Head of caudate nucleus (tissue), 42 donors: ENCODE data around the gene ADAM11.
"Not testable (repeated sequence)": the region's sequence is repeated elsewhere in the genome, so short reads cannot be mapped to it uniquely, and the experiment has no call there.

ENCODE experiments used
- DNase-seq, 42 donors: peaks; one replicate each; pipeline versions ENCODE4 v3.0.0 to v3.0.0-alpha.2; 2020 to 2021; ENCODE audit warnings: mixed read lengths in 7 of 42
- intact Hi-C: fragments of 100-400 bp; cut with DNase I; formaldehyde crosslinking; loops from one replicate; pipeline ENCODE4 v1.15.0; 2022

ADAM11 gene, protein sequence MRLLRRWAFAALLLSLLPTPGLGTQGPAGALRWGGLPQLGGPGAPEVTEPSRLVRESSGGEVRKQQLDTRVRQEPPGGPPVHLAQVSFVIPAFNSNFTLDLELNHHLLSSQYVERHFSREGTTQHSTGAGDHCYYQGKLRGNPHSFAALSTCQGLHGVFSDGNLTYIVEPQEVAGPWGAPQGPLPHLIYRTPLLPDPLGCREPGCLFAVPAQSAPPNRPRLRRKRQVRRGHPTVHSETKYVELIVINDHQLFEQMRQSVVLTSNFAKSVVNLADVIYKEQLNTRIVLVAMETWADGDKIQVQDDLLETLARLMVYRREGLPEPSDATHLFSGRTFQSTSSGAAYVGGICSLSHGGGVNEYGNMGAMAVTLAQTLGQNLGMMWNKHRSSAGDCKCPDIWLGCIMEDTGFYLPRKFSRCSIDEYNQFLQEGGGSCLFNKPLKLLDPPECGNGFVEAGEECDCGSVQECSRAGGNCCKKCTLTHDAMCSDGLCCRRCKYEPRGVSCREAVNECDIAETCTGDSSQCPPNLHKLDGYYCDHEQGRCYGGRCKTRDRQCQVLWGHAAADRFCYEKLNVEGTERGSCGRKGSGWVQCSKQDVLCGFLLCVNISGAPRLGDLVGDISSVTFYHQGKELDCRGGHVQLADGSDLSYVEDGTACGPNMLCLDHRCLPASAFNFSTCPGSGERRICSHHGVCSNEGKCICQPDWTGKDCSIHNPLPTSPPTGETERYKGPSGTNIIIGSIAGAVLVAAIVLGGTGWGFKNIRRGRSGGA

DNA sequence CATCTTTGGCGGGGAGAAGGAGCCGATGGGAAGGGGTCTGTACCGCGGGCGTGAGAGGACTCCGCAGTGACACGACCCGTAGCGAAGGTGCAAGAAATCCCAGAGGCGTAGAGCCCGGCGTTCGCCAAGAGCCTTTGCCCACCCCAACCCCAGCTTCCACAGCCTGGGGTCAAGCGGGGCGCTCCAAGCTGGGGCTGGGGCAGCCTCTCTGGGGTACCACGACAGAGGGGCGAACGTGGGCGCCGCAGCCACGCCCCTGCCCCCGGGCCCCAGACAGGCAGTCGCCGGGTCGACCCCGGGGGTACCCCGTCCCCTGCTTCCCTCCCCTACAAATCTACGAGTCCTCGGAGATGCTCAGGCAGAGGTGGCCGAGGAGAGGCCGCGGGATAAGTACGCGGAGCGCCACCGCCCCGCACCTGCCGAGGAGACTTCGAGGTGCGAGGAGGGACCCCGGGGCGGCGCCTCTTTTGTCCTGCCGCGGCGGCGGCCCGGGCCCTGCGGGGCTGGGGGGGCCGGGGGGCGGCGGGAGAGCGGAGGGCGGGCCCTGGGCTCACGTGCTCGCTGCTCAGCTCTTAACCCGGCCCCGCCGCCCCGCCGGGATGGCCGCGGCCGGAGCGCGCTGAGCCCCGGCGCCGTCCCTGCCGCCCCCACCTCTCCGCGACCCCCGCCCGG is at the start of gene ADAM11:
Gene ADAM11, plus strand, starts transcription at position 575 of the 672 bp plus-strand sequence. CDS start 212 bp downstream, outside the sequence.
- peak in 3 of 42 donors; percentile 10 to 45 (median 32) for DNase-seq
- intact Hi-C loops: no loop called here

DNA sequence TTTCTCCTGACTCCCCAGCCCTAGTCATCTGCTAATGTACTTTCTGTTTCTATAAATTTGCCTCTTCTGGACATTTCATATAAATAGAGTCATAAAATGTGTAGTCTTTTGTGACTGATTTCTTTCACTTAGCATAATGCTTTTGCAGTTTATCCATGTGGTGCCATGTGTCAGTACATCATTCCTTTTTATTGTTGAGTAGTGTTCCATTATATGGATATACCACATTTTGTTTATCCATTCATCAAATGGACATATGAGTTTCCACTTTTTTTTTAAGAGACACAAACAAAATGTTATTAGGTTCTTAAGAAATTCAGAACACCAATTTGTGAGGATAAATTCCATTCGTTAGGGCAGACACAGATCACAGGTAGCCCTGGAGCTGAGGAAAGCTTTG is 39.3 kb upstream of the ADAM11 start:
- DNase-seq: no peak
- intact Hi-C loops: no loop called here

DNA sequence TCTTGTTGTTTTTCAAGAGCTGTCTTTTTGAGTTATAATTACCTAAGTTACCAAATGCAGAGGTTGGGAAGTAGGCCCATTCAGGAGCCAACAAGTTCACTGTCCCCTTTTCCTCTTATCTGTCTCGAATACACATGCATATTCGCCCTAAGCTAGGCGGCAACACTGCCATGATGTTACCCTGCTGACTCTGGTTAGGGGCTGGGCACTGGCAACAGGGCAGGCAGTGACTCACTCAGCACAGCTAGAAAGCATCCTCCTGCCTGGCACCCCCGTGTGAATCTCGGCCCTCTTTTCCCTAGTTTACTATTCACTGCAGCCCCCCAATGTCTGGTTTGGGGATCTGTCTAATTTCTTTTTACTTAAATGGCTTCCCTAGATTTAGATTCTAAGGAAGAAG is 36.5 kb upstream of the ADAM11 start:
- intact Hi-C loops: no loop called here
- DNase-seq: no peak

DNA sequence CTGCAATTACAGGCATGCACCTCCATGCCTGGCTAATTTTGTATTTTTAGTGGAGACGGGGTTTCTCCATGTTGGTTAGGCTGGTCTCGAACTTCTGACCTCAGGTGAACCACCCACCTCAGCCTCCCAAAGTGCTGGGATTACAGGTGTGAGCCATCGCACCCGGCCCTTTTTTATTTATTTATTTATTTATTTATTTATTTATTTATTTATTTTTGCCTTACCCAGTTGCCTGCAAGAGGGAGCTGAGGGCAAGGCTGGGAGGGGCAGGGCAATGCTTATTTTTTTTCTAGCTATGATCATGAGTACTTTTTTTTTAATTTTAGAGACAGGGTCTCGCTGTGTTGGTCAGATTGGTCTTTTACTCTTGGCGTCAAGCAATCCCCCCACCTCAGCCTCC is 32.7 kb upstream of the ADAM11 start:
- DNase-seq, intact Hi-C loops: not testable (repeated sequence)

DNA sequence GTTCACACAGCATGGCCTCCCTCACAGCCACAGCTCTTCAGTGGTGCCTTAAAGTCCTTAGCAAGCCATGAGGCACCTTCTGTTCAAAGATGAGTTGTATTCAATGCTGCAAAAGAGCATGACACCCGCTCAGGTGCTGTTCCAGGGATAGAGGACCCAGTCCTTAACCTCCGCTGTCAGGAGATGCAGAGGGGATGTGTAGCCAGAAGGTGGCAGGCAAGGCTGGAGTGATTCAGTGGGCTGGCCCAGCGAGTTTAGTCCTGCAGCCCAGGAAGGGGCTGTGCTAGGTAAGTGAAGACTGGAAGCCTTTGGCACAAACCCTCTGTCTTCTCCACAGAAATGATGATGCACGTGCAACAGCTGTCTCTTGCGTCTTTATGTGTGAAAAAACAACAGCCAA is 25.0 kb upstream of the ADAM11 start:
- peak in 1 of 42 donors; percentile 5 for DNase-seq
- intact Hi-C loops: no loop called here

DNA sequence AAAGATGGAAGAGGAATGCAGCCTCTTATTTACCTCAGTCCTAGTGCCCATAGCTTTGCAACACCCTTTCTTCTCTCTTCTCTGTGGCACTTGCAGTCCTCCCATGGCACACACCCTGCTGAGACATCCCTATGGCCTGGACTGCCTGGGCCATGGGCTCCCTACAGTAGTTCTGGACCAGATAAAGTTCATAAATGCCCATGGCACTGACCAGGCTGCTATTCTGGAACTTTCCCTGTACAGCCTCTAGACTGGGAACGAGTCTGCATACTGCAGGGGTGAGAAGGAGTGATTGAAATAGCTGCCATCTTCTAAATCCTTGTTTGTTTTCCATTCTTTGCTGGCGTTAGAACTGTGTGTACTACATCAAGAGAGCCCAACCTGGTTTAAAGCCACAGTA is 24.5 kb upstream of the ADAM11 start:
- intact Hi-C loops: no loop called here
- no peak for DNase-seq

DNA sequence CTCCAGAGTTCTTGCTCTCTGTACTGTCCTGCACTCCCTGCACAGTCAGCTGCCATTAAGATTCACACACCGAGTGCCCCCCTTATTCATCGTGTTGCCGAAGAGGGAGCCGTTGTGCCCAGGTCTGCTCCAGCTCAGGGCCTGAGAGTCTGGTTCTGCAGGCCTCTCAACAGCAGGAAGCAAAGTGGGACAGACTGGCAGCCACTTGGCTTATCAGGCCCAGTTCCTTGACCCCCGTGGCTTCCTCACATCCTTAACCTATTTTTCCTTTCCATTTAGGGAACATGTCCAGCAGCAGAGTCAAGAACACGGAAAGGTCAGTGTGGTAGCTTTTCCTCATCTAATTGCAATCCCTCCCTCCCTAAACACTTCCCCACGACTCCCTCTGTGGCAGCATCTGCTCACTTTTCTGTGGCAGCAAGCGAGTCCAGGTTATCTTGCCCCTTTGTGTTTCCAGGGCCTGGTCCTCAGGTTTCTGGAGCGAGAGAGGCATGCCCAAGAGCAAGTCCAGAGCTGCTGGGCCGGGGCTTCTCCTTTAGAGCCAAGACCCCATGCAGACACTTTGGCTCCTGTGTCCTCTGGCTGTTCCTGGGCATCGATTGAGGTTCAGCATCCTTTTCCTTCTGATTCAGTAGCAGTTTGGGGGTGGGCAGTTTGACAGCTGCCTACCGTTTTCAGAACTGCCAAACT is 22.1 kb upstream of the ADAM11 start:
- intact Hi-C loops: no loop called here
- no peak for DNase-seq

DNA sequence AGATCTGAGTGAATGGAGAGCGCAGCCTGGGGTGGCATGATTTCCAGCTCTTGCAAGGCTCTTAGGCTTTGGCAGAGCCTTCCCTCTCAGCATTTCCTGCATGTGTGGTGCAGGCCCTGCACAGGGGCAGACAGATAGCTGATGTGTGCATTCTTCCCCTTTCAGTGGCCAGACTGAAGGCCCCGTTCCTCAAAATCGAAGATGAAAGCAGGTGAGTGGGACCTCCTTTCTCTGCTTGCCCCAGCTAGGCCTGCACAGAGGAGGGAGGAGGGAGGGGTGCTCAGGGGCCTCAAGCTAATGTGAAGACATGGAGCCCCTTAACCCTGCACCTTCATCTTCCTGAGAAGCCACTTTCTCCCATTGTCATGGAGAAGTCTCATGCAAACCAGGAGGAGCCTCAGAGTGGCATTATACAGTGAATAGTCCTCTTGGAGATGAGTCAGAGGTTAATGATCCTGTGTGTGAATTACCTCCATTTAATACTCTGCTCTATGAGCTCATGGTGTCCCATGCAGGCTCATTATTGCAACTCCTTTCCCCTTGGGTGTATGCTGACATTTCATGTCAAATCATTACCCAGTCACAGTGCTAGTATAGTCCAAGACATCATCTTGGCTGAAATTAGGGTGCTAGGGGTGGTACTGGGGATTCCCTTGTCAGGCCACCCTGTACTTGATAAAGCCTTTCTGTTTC is 20.4 kb upstream of the ADAM11 start:
- intact Hi-C loops: no loop called here
- DNase-seq: no peak

DNA sequence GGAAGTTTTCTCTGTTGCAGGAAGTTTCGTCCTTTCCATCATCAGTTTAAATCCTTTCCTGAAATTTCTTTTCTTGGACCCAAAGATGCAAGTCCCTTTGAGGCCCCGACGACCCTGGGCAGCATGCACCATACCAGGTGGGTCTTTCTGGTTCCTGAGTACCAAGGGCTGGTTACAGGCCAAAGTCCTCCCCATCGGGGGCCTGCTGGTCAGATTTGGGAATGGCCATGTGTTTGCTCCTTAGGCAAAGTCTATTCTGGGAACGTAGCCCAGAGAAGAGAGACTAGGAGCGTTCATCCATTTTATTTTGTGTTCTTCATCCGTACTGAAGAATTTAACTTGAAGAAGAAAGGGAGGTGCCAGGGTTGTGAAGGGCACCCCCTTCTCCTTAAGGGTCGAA is 17.5 kb upstream of the ADAM11 start:
- intact Hi-C loops: no loop called here
- DNase-seq: no peak

DNA sequence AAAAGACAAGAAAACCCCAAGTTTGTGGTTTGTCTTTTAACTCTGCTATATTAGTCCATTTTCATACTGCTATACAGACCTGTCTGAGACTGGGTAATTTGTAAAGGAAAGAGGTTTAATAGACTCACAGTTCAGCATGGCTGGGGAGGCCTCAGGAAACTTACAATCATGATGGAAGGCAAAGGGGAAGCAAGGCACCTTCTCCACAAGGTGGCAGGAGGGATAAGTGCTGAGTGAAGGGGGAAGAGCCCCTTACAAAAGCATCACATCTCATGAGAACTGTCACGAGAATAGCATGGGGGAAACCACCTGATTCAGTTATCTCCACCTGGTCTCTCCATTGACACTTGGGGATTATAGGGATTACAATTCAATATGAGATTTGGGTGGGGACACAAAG is 13.5 kb upstream of the ADAM11 start:
- DNase-seq: no peak
- intact Hi-C loops: no loop called here

DNA sequence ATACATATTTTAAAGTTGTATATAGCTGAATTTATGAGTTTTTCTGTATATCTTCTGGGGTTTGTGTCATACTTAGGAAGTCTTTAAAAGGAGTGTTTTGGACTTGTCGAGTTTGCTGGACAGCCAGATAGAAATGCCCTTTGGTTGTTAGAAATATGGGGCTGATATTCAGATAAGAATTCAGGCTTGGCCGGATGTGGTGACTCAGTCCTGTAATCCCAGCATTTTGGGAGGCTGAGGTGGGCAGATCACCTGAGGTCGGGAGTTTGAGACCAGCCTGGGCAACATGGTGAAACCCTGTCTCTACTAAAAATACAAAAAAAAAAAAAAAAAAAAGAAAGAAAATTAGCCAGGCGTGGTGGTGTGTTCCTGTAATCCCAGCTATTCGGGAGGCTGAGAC is 13.1 kb upstream of the ADAM11 start:
- DNase-seq, intact Hi-C loops: not testable (repeated sequence)

DNA sequence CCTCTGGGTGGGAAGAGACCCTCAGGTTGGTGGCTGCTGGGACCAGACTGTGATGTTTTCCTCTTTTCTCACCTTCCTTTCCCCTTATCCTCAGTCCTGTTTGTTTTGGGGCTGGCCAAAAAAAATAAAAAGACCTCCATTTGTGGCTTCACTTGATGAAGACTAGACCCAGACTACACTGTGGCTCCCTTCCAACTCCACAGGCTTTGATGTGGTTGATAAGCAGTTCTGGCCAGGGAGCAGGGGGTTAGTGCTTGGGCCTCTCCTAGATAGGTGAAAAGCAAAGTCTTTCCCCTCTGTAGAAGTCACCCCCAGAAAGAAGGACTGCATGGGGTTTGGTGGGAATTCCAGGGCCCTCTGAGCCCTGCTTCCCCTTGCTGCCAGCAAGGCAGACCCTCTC is 11.2 kb upstream of the ADAM11 start:
- intact Hi-C loops: no loop called here
- DNase-seq: no peak

DNA sequence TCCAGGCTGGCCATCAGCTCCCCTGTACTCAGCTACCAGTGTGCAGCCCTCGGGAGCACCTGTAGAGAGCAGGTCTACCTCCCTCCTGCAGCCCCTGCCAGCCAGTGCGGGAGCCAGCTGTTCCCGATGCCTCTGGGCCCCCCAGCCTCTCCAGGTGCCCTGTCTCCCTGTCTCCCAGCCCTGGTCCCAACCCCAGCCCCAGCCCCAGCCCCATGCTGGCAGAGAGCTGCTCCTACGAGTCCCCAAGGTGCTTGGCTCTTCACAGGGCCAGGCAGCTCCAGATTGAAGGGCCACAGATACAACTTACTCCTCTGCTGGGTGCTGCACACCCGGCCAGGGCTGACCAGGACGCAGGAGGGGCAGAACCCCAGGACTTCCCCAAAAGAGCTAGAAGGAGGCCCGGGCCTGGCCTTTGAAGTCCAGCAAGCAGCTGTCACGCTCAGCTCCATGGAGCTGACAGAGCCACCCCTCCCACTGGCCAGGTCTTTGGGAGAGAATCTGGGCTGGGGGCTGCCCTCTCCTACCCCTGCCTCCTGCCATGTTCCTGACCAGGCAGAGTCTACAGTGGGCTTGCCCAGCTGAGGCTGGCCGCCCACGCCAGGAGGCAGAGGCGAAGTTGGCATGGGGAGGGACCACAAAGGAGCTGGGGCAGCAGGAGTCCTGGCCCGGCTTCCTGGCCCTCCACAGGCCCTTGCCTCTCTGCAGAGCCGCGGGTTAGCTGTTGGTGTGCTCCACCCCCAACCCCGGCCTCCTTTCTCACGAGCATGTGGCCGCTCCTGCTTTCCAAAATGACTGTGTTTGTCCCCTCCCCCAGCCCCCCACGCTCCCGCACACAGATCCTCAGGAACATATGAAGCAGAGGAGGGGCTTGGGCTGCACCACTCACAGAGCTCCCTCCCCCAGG is 9.5 kb upstream of the ADAM11 start:
- DNase-seq: peak in 1 of 42 donors; percentile 12
- intact Hi-C loops: no loop called here

DNA sequence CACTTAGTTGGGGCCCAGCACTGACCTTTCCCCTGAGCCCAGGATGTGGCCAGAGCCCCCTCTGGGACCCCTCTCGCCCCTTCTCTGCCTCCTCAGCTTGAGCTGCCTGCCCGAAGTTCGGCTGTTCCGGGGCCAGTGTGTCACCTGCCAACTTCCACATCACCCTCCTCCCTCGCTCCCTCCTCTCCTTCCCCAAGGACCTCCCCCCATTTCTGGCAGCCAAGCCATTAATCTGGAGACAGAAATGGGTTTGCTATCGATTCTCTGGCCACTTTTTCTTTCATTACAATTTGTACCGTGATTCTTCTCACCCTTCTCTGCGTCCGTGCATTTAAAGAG is 8.8 kb upstream of the ADAM11 start:
- intact Hi-C loops: no loop called here
- DNase-seq: no peak

DNA sequence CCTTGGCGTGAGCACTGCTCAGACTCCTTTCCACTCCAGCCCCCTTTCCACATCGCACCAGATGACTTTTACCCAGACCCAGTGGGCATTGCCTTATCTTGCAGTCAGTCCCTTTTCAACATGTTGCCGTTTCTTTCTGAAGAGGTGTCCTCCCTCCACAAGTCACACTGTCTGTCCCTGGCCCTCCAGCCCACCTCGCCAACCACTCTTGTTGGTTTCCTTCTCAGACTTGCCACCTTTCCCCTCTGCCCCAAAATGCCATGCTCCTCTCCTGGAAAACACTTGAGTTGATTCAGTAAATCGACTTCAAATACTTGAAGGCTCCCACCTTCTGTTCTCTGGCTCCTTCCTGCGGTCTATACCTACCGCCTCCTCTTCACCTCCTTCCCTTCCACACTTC is 7.5 kb upstream of the ADAM11 start:
- intact Hi-C loops: no loop called here
- DNase-seq: no peak

DNA sequence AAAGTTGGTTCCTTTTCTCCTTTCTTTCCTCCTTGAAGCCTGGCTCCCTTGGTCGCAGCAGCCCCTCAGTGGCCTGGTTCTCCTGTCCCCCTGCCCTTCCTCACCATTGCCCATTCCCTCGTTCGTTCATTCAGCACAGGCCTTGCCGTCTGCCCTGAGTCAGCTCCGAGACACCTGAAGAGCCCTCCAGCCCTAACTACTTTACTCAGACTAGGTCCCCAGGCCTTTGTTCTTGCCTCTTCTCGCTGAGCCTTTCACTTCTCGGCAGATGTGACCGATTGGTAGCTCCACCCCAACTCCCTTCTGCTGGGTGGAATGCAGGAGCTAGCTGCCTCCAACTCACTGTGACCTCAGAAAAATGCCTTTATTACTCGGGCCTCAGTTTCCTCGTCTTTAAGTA is 7.0 kb upstream of the ADAM11 start:
- intact Hi-C loops: no loop called here
- DNase-seq: no peak

DNA sequence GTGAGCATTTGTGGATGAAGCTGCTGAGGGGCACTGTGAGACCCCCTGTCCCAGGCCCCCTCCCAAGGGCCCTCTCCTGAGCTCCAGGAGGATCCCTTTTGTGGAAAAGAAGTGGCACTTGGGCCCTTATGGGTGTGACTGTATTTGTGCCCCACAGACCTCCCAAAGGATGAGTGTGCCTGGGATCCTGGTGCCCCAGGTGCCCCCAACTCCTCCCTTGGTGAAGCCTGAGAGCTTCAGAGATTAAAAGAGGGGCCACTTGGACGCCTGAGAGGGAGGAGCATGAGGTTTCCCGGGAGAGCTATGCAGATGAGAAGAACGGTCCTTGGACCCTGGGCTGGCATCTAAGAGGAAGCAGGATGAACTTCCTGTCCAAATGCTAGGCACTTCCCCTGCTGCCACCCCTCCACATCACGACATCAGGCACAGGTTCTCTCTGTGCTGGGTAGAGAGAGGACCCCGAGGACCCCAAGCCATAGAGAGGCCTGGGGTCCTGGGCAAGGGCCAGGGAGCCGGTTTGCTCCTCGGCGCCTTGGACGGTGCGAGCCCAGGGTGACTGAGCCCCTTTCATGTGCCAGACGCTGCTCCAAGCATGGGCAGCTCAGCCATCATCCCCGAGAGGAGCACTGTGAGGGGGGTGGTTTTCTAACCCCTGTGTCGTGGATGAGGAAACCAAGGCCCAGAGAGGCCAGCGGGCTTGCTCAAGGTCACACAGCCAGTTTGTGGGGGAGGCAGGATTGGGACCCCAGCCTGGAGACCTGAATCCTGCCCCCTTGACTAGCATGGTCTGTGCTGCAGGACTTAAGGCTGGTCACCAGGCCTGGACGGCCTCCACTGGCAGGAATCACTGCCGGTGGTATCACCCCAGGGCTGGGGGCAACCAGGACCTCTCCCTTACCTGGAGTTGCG is 5.6 kb upstream of the ADAM11 start:
- DNase-seq: no peak
- intact Hi-C loops: no loop called here
